GM15510 (cell line): ENCODE data around the gene YES1.

ENCODE experiments used
- POLR2A ChIP-seq: IDR thresholded peaks from 3 replicates; pipeline ENCODE4 v1.6.1; 2011; ENCODE audit warnings: borderline replicate concordance; ENCODE audit not compliant: insufficient read length; ENCODE audit errors: extremely low read depth

Gene YES1

GRCh38 chr18:811182-811891 is 705 bp downstream of the YES1 start:
- TF ChIP-seq POLR2A = no peak

- no peak for TF ChIP-seq POLR2A
These were observed 1.9 kb downstream of the YES1 start for GRCh38 chr18:809985-810642.

- TF ChIP-seq POLR2A = no peak
These were observed 3.5 kb downstream of the YES1 start for GRCh38 chr18:808502-808901.

GRCh38 chr18:808086-808485 is 4.0 kb downstream of the YES1 start:
- TF ChIP-seq POLR2A = no peak

- no peak for TF ChIP-seq POLR2A
These were observed 6.3 kb downstream of the YES1 start for GRCh38 chr18:805755-806110.

- no peak for TF ChIP-seq POLR2A
These were observed 6.9 kb downstream of the YES1 start for GRCh38 chr18:805008-805754.

GRCh38 chr18:801137-801536 is 10.9 kb downstream of the YES1 start:
- TF ChIP-seq POLR2A = no peak

GRCh38 chr18:799943-800342 is 12.1 kb downstream of the YES1 start:
- TF ChIP-seq POLR2A = no peak

- no peak for TF ChIP-seq POLR2A
These were observed 22.6 kb downstream of the YES1 start for GRCh38 chr18:789397-789796.

GRCh38 chr18:785242-785641 is 26.8 kb downstream of the YES1 start:
- no peak for TF ChIP-seq POLR2A

- no peak for TF ChIP-seq POLR2A
These were observed 27.4 kb downstream of the YES1 start for GRCh38 chr18:784470-785172.

GRCh38 chr18:778194-778927 is 33.7 kb downstream of the YES1 start:
- no peak for TF ChIP-seq POLR2A

GRCh38 chr18:777021-777420 is 35.0 kb downstream of the YES1 start:
- TF ChIP-seq POLR2A = no peak

- TF ChIP-seq POLR2A = no peak
These were observed 37.2 kb downstream of the YES1 start for GRCh38 chr18:774811-775210.
